ENCODE measurements around the gene P2RY8. TPM values are rescaled to one million over a fixed set of nuclear protein-coding genes. Genes with fewer than 3 reads are reported as not detected.

Gene P2RY8, protein sequence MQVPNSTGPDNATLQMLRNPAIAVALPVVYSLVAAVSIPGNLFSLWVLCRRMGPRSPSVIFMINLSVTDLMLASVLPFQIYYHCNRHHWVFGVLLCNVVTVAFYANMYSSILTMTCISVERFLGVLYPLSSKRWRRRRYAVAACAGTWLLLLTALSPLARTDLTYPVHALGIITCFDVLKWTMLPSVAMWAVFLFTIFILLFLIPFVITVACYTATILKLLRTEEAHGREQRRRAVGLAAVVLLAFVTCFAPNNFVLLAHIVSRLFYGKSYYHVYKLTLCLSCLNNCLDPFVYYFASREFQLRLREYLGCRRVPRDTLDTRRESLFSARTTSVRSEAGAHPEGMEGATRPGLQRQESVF
- 1 to 10 TPM; 1.3 to 4.1 (median 1.5) TPM for total RNA-seq
- polyA plus RNA-seq = 1 to 10 TPM in 2 of 3 donors, under 1 TPM in 1; 0.79 to 2.0 (median 1.3) TPM
- long read RNA-seq, donor 1, partial matches to known transcripts = 0 of 5 reads
- long read RNA-seq, donor 1, other reads (novel, unspliced or antisense) = 5 of 5 reads
- long read RNA-seq, donor 2, partial matches to known transcripts = 0 of 5 reads
- long read RNA-seq, donor 2, other reads (novel, unspliced or antisense) = 5 of 5 reads

DNA sequence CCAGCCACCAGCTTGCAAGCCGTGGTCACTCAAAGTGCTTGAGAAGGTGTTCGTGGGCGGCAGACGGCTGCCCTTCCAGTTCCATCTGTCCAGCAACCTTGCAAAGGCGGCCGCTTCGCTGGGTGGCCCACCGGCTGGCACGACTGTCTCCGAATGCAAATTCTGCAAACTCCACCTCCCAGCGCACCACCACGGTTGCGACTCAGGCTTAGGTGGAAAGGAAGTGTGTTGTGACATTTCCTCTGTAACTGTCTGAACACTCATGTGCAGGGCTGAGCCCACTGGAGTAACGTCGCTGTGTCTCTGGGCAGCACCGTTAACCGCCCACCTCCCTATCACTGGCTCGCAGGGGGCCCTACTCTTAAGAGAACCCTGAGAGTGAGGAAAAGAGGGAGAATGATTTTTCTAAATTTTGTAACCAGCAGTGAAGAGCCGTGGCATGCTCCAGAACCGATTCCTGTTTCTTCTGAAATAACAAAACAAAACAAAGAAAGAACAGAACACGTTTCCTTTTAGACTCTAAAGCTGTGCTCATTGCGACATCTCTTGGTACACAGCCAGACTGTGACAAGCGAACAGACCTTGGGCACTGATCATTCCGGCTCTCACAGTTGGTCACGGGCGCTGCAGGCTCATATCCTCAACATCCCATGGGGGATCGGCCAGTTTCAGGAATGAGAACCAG lies at the start of gene P2RY8:
P2RY8 (minus strand) TSS at position 155 of the 685 bp plus-strand sequence. CDS start 70,627 bp downstream, outside the sequence.
- Histone ChIP-seq H3K4me1 (no peaks in the 10 kb centered on the region), H3K27ac (peak within 1 kb of the TSS; percentile 41), H3K4me3 (peak within 1 kb of the TSS; percentile 51), H3K27me3 (ENCODE audit: insufficient read depth in 3 of 3, low read length in 2 of 3) (no peaks in the 10 kb centered on the region), H3K9me3 (no peaks in the 10 kb centered on the region), H3K36me3 (ENCODE audit: insufficient read depth in 1 of 2, low read depth in 1 of 2) (no peaks in the 10 kb centered on the region)
- ATAC-seq = peak in 1 of 4 donors; percentile 32
- TF ChIP-seq CTCF (IDR thresholded peaks at IDR 0.05) = no peak
- 44 to 49% (median 48%) methylated on average over 27 of the region's 27 CpGs for WGBS, 3 donors
- intact Hi-C loops (cut with DNase I) = no loop called here
- DNase-seq = peak; percentile 60 to 66

DNA sequence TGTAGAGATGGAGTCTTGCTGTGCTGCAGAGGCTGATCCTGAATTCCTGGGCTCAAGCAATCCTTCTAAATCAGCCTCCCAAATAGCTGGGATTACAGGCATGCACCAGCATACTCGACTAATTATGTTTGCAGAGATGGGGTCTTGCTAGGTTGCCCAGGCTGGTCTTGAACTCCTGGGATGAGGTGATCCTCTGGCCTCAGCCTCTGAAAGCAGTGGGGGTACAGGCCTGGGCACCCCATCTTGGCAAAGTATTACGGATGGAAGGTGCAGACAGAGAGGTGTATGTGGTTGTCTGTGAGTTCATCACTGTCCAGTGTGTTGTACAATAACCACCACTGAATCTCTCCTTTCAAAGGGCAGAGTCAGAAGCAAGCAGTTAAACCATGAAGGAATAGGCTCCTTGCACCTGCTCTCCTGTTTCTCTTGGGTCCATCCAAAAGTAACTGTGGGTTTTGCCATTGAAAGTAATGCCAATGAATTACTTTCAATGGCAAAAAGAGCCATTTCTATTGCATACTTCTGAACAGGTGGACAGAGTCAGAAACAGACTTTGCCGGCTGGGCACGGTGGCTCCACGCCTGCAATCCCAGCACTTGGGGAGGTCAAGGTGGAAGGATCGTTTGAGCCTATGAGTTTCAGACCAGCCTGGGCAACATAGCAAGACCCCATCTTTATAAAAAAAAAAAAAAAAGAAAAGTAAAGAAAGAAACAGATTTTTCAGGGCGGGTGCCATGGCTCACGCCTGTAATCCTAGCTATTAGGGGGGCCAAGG lies 47.4 kb upstream of the P2RY8 start:
- Histone ChIP-seq H3K36me3 (ENCODE audit: insufficient read depth in 1 of 2, low read depth in 1 of 2) (no peaks in the 10 kb centered on the region), H3K9me3 (no peaks in the 10 kb centered on the region), H3K4me3 (no peak overlapping the region), H3K4me1 (no peaks in the 10 kb centered on the region), H3K27ac (no peak overlapping the region), H3K27me3 (ENCODE audit: insufficient read depth in 3 of 3, low read length in 2 of 3) (peaks cover 0 to 7% (median 0%) of the 10 kb centered on the region in 3 donors)
- DNase-seq (no peak), ATAC-seq (no peak)
- 72 to 80% (median 72%) methylated on average over 8 of the region's 8 CpGs for WGBS, 3 donors
- intact Hi-C loops (cut with DNase I) = no loop called here
- no peak for TF ChIP-seq CTCF (IDR thresholded peaks at IDR 0.05)

- no peaks in the 10 kb centered on the region for H3K9me3 ChIP-seq
- H3K4me1 ChIP-seq = no peaks in the 10 kb centered on the region
- no peak overlapping the region for H3K27ac ChIP-seq
- peaks cover 0 to 7% (median 0%) of the 10 kb centered on the region in 3 donors for H3K27me3 ChIP-seq (ENCODE audit: insufficient read depth in 3 of 3, low read length in 2 of 3)
- H3K4me3 ChIP-seq = no peak overlapping the region
- intact Hi-C loops (cut with DNase I) = no loop called here
- ATAC-seq (no peak), DNase-seq (no peak)
- TF ChIP-seq CTCF (IDR thresholded peaks at IDR 0.05) = no peak
- WGBS, 3 donors = 47 to 64% (median 55%) methylated on average over 26 to 27 of the region's 27 CpGs
- H3K36me3 ChIP-seq (ENCODE audit: insufficient read depth in 1 of 2, low read depth in 1 of 2) = no peaks in the 10 kb centered on the region
Observed at GRCh38 chrX:1582686-1583437, 45.9 kb upstream of the P2RY8 start.

GRCh38 chrX:1581132-1581531 lies 44.1 kb upstream of the P2RY8 start:
- H3K27me3 ChIP-seq (ENCODE audit: insufficient read depth in 3 of 3, low read length in 2 of 3) = peaks cover 0 to 7% (median 0%) of the 10 kb centered on the region in 3 donors
- ATAC-seq (peak in 3 of 4 donors; percentile 53 to 68 (median 62)), DNase-seq (no peak)
- WGBS, 3 donors = 28 to 44% (median 36%) methylated on average over 4 of the region's 4 CpGs
- H3K27ac ChIP-seq = no peak overlapping the region
- no peak overlapping the region for H3K4me3 ChIP-seq
- H3K9me3 ChIP-seq = no peaks in the 10 kb centered on the region
- no peaks in the 10 kb centered on the region for H3K4me1 ChIP-seq
- no peaks in the 10 kb centered on the region for H3K36me3 ChIP-seq (ENCODE audit: insufficient read depth in 1 of 2, low read depth in 1 of 2)
- intact Hi-C loops (cut with DNase I) = loop anchor here in 1 of 2 donors (2.0 kb wide), 1 partner anchor 126 kb away; no protein-coding TSS in a partner anchor
- TF ChIP-seq CTCF (IDR thresholded peaks at IDR 0.05) = peak; percentile 75
